ENCODE data around the gene ZBTB46.

- TF ChIP-seq, protein P1, sequence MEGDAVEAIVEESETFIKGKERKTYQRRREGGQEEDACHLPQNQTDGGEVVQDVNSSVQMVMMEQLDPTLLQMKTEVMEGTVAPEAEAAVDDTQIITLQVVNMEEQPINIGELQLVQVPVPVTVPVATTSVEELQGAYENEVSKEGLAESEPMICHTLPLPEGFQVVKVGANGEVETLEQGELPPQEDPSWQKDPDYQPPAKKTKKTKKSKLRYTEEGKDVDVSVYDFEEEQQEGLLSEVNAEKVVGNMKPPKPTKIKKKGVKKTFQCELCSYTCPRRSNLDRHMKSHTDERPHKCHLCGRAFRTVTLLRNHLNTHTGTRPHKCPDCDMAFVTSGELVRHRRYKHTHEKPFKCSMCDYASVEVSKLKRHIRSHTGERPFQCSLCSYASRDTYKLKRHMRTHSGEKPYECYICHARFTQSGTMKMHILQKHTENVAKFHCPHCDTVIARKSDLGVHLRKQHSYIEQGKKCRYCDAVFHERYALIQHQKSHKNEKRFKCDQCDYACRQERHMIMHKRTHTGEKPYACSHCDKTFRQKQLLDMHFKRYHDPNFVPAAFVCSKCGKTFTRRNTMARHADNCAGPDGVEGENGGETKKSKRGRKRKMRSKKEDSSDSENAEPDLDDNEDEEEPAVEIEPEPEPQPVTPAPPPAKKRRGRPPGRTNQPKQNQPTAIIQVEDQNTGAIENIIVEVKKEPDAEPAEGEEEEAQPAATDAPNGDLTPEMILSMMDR (IDR thresholded peaks at IDR 0.05), result no peak
- TF ChIP-seq NR2C2 (CRISPR knock-in tag; IDR thresholded peaks at IDR 0.05), result no peak
- no peak for TF ChIP-seq ZNF423 (CRISPR knock-in tag; IDR thresholded peaks at IDR 0.05)
- TF ChIP-seq MYBL2 (CRISPR knock-in tag; IDR thresholded peaks at IDR 0.05), result no peak
- no peak for TF ChIP-seq KAT7 (CRISPR knock-in tag; IDR thresholded peaks at IDR 0.05; ENCODE audit: borderline replicate concordance)
- TF ChIP-seq, protein P2, sequence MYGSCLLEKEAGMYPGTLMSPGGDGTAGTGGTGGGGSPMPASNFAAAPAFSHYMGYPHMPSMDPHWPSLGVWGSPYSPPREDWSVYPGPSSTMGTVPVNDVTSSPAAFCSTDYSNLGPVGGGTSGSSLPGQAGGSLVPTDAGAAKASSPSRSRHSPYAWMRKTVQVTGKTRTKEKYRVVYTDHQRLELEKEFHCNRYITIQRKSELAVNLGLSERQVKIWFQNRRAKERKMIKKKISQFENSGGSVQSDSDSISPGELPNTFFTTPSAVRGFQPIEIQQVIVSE (CRISPR knock-in tag; IDR thresholded peaks at IDR 0.05; ENCODE audit: borderline replicate concordance), result no peak
- TF ChIP-seq, protein P3, sequence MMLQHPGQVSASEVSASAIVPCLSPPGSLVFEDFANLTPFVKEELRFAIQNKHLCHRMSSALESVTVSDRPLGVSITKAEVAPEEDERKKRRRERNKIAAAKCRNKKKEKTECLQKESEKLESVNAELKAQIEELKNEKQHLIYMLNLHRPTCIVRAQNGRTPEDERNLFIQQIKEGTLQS (CRISPR knock-in tag; conservative IDR thresholded peaks at IDR 0.05), result no peak
Measured at GRCh38 chr20:63876489-63877036, 45.5 kb upstream of the ZBTB46 start.
